CD4-positive, alpha-beta T cell treated with Interferon alpha-2 for 1 hour (primary cell): ENCODE results near the gene ELAC1.
"Not testable (repeated sequence)": the region's sequence is repeated elsewhere in the genome, so short reads cannot be mapped to it uniquely, and the experiment has no call there.

ENCODE experiments used
- DNase-seq, 2 donors: peaks; one replicate each; pipeline ENCODE4 v3.0.0-alpha.2; 2020 to 2022

The ELAC1 gene

GRCh38 chr18:50973367-50974126 is 5.7 kb downstream of the ELAC1 start:
- no peak for DNase-seq

GRCh38 chr18:50977037-50977760 is 9.4 kb downstream of the ELAC1 start:
- no peak for DNase-seq

GRCh38 chr18:50981381-50981780 is 13.5 kb downstream of the ELAC1 start:
- DNase-seq: no peak

- DNase-seq: no peak
These were observed 14.4 kb downstream of the ELAC1 start for GRCh38 chr18:50982086-50982801.

GRCh38 chr18:50982802-50983179 is 15.0 kb downstream of the ELAC1 start:
- DNase-seq: no peak

GRCh38 chr18:50986360-50987087 is 18.7 kb downstream of the ELAC1 start:
- no peak for DNase-seq

- DNase-seq: no peak
These were observed 19.4 kb downstream of the ELAC1 start for GRCh38 chr18:50987261-50987660.

- DNase-seq: no peak
These were observed 21.9 kb downstream of the ELAC1 start for GRCh38 chr18:50989711-50990110.

GRCh38 chr18:50992351-50992762 is 24.5 kb downstream of the ELAC1 start:
- DNase-seq: no peak

- no peak for DNase-seq
These were observed 26.2 kb downstream of the ELAC1 start for GRCh38 chr18:50994031-50994430.

- DNase-seq: not testable (repeated sequence)
These were observed 35.3 kb downstream of the ELAC1 start for GRCh38 chr18:51003174-51003573.

GRCh38 chr18:51006061-51006818 is 38.4 kb downstream of the ELAC1 start:
- no peak for DNase-seq

- DNase-seq: no peak
These were observed 39.3 kb downstream of the ELAC1 start for GRCh38 chr18:51006948-51007789.

- DNase-seq: no peak
These were observed 39.9 kb downstream of the ELAC1 start for GRCh38 chr18:51007790-51008139.

GRCh38 chr18:51009072-51009471 is 41.2 kb downstream of the ELAC1 start:
- DNase-seq: no peak

- DNase-seq: no peak
These were observed 42.4 kb downstream of the ELAC1 start for GRCh38 chr18:51010218-51010617.

GRCh38 chr18:51011709-51012108 is 43.9 kb downstream of the ELAC1 start:
- no peak for DNase-seq

- no peak for DNase-seq
These were observed 44.6 kb downstream of the ELAC1 start for GRCh38 chr18:51012441-51012840.

GRCh38 chr18:51013259-51013658 is 45.4 kb downstream of the ELAC1 start:
- no peak for DNase-seq

- DNase-seq: no peak
These were observed 49.5 kb downstream of the ELAC1 start for GRCh38 chr18:51017140-51017879.

- no peak for DNase-seq
These were observed 52.7 kb downstream of the ELAC1 start for GRCh38 chr18:51020536-51020935.
